ENCODE results near the gene ATP10B. TPM values are rescaled to one million over a fixed set of nuclear protein-coding genes. Genes with fewer than 3 reads are reported as not detected.

The ATP10B gene
- total RNA-seq, 4 donors from 2014 or later = 0.12 to 1.4 (median 1.2) TPM

DNA sequence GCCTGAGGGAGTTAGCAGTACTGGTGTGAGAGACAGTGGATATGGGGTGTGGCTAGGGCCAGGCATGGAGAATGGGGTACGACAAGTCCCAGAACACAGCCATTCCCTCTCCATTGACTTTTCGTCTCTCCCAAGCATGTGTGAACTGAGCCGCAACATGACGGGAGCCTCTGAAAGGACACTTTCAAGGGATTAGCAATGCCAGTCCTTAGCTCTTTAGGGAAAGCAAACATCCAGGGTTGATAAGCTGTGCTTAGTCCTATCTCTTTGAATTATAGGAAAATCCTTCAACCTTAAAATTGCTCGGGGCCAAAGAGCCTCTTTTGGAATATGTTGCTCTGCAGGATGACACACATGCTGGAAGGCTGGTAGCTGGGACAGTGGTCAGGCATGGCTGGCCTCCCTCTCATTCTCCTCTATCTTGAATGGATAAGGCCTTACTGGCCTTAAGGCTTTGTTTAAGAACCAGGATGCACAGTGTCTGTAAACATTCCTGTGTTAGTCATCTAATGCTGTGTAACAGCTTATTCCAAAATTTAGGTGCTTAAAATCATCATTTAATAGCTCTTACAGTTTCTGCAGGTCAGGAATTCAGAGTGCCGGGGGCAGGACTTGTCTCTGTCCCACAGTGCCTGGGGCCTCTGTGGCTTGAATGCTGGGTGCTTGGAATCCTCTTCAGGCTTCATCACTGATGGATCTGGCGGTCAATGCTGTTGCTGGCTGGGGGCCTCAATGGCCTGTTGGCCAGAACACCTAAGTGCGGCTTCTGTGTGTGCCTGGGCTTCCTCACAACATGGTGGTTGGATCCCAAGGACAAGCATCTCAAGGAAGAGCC lies 335.1 kb downstream of the ATP10B start:
- Histone ChIP-seq H3K27ac (no peak overlapping the region), H3K4me3 (no peak overlapping the region), H3K9me3 (no peaks in the 10 kb centered on the region), H3K36me3 (no peaks in the 10 kb centered on the region), H3K4me1 (no peaks in the 10 kb centered on the region), H3K27me3 (peaks cover 13% of the 10 kb centered on the region)
- TF ChIP-seq POLR2AphosphoS5 (IDR thresholded peaks at IDR 0.05) (no peak), POLR2A (IDR thresholded peaks at IDR 0.05) (no peak), EP300 (IDR thresholded peaks at IDR 0.05) (no peak)
- TF ChIP-seq, protein P1, sequence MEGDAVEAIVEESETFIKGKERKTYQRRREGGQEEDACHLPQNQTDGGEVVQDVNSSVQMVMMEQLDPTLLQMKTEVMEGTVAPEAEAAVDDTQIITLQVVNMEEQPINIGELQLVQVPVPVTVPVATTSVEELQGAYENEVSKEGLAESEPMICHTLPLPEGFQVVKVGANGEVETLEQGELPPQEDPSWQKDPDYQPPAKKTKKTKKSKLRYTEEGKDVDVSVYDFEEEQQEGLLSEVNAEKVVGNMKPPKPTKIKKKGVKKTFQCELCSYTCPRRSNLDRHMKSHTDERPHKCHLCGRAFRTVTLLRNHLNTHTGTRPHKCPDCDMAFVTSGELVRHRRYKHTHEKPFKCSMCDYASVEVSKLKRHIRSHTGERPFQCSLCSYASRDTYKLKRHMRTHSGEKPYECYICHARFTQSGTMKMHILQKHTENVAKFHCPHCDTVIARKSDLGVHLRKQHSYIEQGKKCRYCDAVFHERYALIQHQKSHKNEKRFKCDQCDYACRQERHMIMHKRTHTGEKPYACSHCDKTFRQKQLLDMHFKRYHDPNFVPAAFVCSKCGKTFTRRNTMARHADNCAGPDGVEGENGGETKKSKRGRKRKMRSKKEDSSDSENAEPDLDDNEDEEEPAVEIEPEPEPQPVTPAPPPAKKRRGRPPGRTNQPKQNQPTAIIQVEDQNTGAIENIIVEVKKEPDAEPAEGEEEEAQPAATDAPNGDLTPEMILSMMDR (IDR thresholded peaks at IDR 0.05) = no peak
- no peak for ATAC-seq
- 88% methylated on average over 4 of the region's 8 CpGs; no CpG with 5 or more reads in 1 of the 2 donors for WGBS, 2 donors (ENCODE audit: low coverage in 1 of 2)

DNA sequence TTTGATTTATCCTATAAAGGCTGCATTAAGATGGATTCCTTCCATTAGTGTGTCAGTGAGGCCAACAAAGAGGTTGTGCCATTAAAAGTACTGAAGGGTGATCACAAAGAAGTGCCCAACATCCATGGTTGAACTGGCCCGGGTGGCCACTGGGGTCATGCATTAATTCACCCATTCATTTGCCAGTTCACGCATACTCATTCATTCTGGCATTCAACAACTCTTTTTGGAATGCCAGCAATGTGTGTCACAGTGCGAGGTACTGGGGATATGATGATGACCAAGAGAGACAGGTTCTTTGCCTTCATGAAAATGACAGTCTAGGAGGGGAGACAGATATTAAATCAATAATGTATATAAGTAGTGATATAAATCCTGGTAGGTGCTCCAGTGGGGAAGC lies 337.1 kb downstream of the ATP10B start:
- H3K27ac ChIP-seq = no peak overlapping the region
- H3K4me3 ChIP-seq = no peak overlapping the region
- peaks cover 17% of the 10 kb centered on the region for H3K27me3 ChIP-seq
- no peaks in the 10 kb centered on the region for H3K36me3 ChIP-seq
- no peaks in the 10 kb centered on the region for H3K9me3 ChIP-seq
- no peaks in the 10 kb centered on the region for H3K4me1 ChIP-seq
- no peak for ATAC-seq
- 84 to 100% methylated on average over 1 to 3 of the region's 3 CpGs for WGBS, 2 donors (ENCODE audit: low coverage in 1 of 2)
- TF ChIP-seq, protein P1 (IDR thresholded peaks at IDR 0.05) = no peak
- no peak for TF ChIP-seq EP300 (IDR thresholded peaks at IDR 0.05)
- TF ChIP-seq POLR2A (IDR thresholded peaks at IDR 0.05) = no peak
- TF ChIP-seq POLR2AphosphoS5 (IDR thresholded peaks at IDR 0.05) = no peak

DNA sequence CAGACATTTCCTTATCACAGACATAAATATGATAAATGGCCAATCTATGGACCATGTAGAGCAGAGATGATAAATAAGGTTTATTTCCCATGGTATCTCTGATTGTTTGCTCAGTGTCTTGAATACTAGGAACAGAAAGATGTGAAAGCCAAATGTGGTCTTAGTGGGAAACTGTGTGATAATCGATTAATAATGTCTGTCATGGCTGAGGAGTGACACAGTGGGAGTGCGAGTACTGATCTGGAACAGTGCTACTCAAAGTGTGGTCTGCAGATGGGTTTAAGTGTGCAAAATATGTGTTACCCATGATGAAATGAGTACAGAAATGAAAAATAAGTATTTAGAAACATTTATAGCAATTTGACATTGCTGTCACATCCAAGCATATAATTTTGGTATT lies 337.8 kb downstream of the ATP10B start:
- ATAC-seq = no peak
- H3K9me3 ChIP-seq = no peaks in the 10 kb centered on the region
- no peak for TF ChIP-seq EP300 (IDR thresholded peaks at IDR 0.05)
- TF ChIP-seq POLR2AphosphoS5 (IDR thresholded peaks at IDR 0.05) = no peak
- TF ChIP-seq, protein P1 (IDR thresholded peaks at IDR 0.05) = no peak
- no peak for TF ChIP-seq POLR2A (IDR thresholded peaks at IDR 0.05)
- peaks cover 17% of the 10 kb centered on the region for H3K27me3 ChIP-seq
- H3K27ac ChIP-seq = no peak overlapping the region
- WGBS, 2 donors (ENCODE audit: low coverage in 1 of 2) = 83 to 86% methylated on average over 2 of the region's 2 CpGs
- no peak overlapping the region for H3K4me3 ChIP-seq
- H3K4me1 ChIP-seq = peaks cover 0 to under 1% (median 0%) of the 10 kb centered on the region in 3 donors
- H3K36me3 ChIP-seq = no peaks in the 10 kb centered on the region

DNA sequence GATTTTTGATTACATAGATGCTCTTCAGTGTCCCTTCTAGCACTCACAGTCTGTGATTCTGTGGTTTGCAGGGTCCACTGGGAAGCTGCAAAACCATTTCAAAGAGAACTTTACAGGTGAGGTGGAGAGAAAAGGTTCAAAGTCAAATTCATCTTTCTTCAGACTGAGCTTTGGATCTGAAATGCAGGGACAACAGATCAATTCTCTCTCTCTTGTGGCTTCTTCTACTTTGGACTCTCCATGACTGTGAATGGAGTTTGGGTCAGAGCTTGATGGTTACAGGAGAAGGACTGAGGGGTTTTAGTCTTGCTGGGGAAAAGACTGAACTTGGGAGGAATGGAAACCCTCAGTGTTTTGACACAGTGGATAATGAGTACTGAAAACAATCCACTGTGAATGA lies 338.5 kb downstream of the ATP10B start:
- H3K4me1 ChIP-seq = peaks cover 0 to 7% (median 5%) of the 10 kb centered on the region in 3 donors
- no peak overlapping the region for H3K4me3 ChIP-seq
- no peaks in the 10 kb centered on the region for H3K36me3 ChIP-seq
- H3K27me3 ChIP-seq = peaks cover 17% of the 10 kb centered on the region
- no peaks in the 10 kb centered on the region for H3K9me3 ChIP-seq
- no peak overlapping the region for H3K27ac ChIP-seq
- TF ChIP-seq, protein P1 (IDR thresholded peaks at IDR 0.05) = no peak
- TF ChIP-seq POLR2A (IDR thresholded peaks at IDR 0.05) (no peak), EP300 (IDR thresholded peaks at IDR 0.05) (no peak), POLR2AphosphoS5 (IDR thresholded peaks at IDR 0.05) (no peak)
- no peak for ATAC-seq
